Activated CD8-positive, alpha-beta memory T cell treated with anti-CD3 and anti-CD28 coated beads, Interleukin-2, amount 50 U/mL, for 4 hours (primary cell): ENCODE data around the gene PBX4.
A peak's percentile ranks its signal among the peaks of the same experiment; 100 is the strongest.
"Not testable (repeated sequence)": the region's sequence is repeated elsewhere in the genome, so short reads cannot be mapped to it uniquely, and the experiment has no call there.

Experiments used
- DNase-seq: peaks from one replicate; pipeline ENCODE4 v3.0.0-alpha.2; 2020

The PBX4 gene

GRCh38 chr19:19626516-19627472 is 8.3 kb upstream of the PBX4 start:
- no peak for DNase-seq

GRCh38 chr19:19624032-19624570 is 5.6 kb upstream of the PBX4 start:
- no peak for DNase-seq

- no peak for DNase-seq
Measured at GRCh38 chr19:19623383-19623782, 4.9 kb upstream of the PBX4 start.

GRCh38 chr19:19619849-19620210 is 1.3 kb upstream of the PBX4 start:
- no peak for DNase-seq

- DNase-seq: no peak
Measured at GRCh38 chr19:19619181-19619848, 828 bp upstream of the PBX4 start.

- peak; percentile 46 for DNase-seq
Measured at GRCh38 chr19:19615086-19615485, 3.4 kb downstream of the PBX4 start.

- no peak for DNase-seq
Measured at GRCh38 chr19:19613506-19613905, 5.0 kb downstream of the PBX4 start.

GRCh38 chr19:19610376-19611202 is 7.9 kb downstream of the PBX4 start:
- DNase-seq: no peak

- not testable (repeated sequence) for DNase-seq
Measured at GRCh38 chr19:19606686-19607085, 11.8 kb downstream of the PBX4 start.

- peak; percentile 61 for DNase-seq
Measured at GRCh38 chr19:19606021-19606420, 12.5 kb downstream of the PBX4 start.

GRCh38 chr19:19602713-19603324 is 15.7 kb downstream of the PBX4 start:
- DNase-seq: no peak

GRCh38 chr19:19602136-19602712 is 16.3 kb downstream of the PBX4 start:
- peak; percentile 28 for DNase-seq

- no peak for DNase-seq
Measured at GRCh38 chr19:19600793-19601330, 17.6 kb downstream of the PBX4 start.

- DNase-seq: peak; percentile 59
Measured at GRCh38 chr19:19598728-19599451, 19.6 kb downstream of the PBX4 start.

GRCh38 chr19:19597809-19598306 is 20.6 kb downstream of the PBX4 start:
- DNase-seq: peak; percentile 36

- no peak for DNase-seq
Measured at GRCh38 chr19:19595171-19595701, 23.3 kb downstream of the PBX4 start.

GRCh38 chr19:19594381-19594780 is 24.1 kb downstream of the PBX4 start:
- DNase-seq: no peak

GRCh38 chr19:19592690-19593089 is 25.8 kb downstream of the PBX4 start:
- DNase-seq: no peak

- peak; percentile 59 for DNase-seq
Measured at GRCh38 chr19:19591133-19591825, 27.2 kb downstream of the PBX4 start.

- DNase-seq: no peak
Measured at GRCh38 chr19:19588546-19588945, 29.9 kb downstream of the PBX4 start.
